Breast epithelium (tissue), 4 donors: Measurements from ENCODE around the gene GPR62. TPM values are rescaled to one million over a fixed set of nuclear protein-coding genes. Genes with fewer than 3 reads are reported as not detected.
A peak's percentile ranks its signal among the peaks of the same experiment; 100 is the strongest.

ENCODE experiments used
- DNase-seq, 2 donors: peaks; one replicate each; pipeline ENCODE4 v3.0.0-alpha.2; 2019; ENCODE audit warnings: low spot score in 2 of 2
- H3K27ac ChIP-seq, 2 donors: fragments of 200-600 bp; sonication (generic) in 1 of 2; one replicate each; pipeline ENCODE4 v1.5.1; 2016 to 2019; ENCODE audit warnings: mild to moderate bottlenecking in 1 of 2
- H3K27me3 ChIP-seq, 2 donors: fragments of 200-600 bp; sonication (generic) in 1 of 2; one replicate each; pipeline versions ENCODE4 v1.5.1 to v1.6.0; 2017 to 2019; ENCODE audit warnings: control low read depth in 1 of 2, mild to moderate bottlenecking in 1 of 2
- H3K36me3 ChIP-seq: fragments of 200-600 bp; one replicate; pipeline ENCODE4 v1.5.1; 2019
- H3K4me1 ChIP-seq, 2 donors: fragments of 200-600 bp; sonication (generic); one replicate each; pipeline ENCODE4 v1.5.1; 2016 to 2019; ENCODE audit warnings: control low read depth in 1 of 2
- H3K4me3 ChIP-seq, 3 donors: fragments of 200-600 bp; sonication (generic); 1 replicate in 2 of 3; 2 replicates in 1 of 3; pipeline ENCODE4 v1.5.1; 2016 to 2019; ENCODE audit warnings: mild to moderate bottlenecking in 3 of 3, moderate library complexity in 2 of 3
- H3K9me3 ChIP-seq, 2 donors: fragments of 200-600 bp; sonication (generic) in 1 of 2; one replicate each; pipeline ENCODE4 v1.5.1; 2016 to 2019; ENCODE audit warnings: control low read depth in 1 of 2
- POLR2A ChIP-seq: fragments of 450-650 bp; IDR thresholded peaks from one replicate; pipeline ENCODE4 v1.6.1; 2016; ENCODE audit warnings: antibody characterized with exemption, mild to moderate bottlenecking, moderate library complexity
- POLR2AphosphoS5 ChIP-seq, 3 donors: sonication (generic); formaldehyde crosslinking; IDR thresholded peaks; one replicate each; pipeline ENCODE4 v1.6.1; 2017; ENCODE audit warnings: antibody characterized with exemption in 3 of 3
- intact Hi-C: fragments of 100-400 bp; cut with DNase I; formaldehyde crosslinking; loops from one replicate; pipeline ENCODE4 v1.15.1; 2023; ENCODE audit warnings: low total_unique reads
- total RNA-seq, 3 donors: library from RNA; depleted of rRNA; stranded (reverse); fragments of >200 nt; gene quantifications; one replicate each; pipeline ENCODE4 v1.1.0, GENCODE V29; 2016
- TF ChIP-seq, protein P1 (sequence below), 3 donors: fragments of 450-650 bp; IDR thresholded peaks; one replicate each; pipeline ENCODE4 v1.5.1; 2016 to 2017; ENCODE audit warnings: antibody characterized with exemption in 3 of 3, mild to moderate bottlenecking in 3 of 3, moderate library complexity in 3 of 3

The GPR62 gene
- total RNA-seq, 3 donors from 2014 or later, result 0.16 TPM; not detected in 2

GRCh38 chr3:51968883-51969678, 13.9 kb downstream of the GPR62 start:
- no peak overlapping the region for H3K4me3 ChIP-seq
- no peak for TF ChIP-seq POLR2A
- TF ChIP-seq, protein P1, sequence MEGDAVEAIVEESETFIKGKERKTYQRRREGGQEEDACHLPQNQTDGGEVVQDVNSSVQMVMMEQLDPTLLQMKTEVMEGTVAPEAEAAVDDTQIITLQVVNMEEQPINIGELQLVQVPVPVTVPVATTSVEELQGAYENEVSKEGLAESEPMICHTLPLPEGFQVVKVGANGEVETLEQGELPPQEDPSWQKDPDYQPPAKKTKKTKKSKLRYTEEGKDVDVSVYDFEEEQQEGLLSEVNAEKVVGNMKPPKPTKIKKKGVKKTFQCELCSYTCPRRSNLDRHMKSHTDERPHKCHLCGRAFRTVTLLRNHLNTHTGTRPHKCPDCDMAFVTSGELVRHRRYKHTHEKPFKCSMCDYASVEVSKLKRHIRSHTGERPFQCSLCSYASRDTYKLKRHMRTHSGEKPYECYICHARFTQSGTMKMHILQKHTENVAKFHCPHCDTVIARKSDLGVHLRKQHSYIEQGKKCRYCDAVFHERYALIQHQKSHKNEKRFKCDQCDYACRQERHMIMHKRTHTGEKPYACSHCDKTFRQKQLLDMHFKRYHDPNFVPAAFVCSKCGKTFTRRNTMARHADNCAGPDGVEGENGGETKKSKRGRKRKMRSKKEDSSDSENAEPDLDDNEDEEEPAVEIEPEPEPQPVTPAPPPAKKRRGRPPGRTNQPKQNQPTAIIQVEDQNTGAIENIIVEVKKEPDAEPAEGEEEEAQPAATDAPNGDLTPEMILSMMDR (IDR thresholded peaks at IDR 0.05), result no peak
- TF ChIP-seq POLR2AphosphoS5 (IDR thresholded peaks at IDR 0.05), result no peak
- peaks cover 16 to 20% of the 10 kb centered on the region in 2 donors for H3K4me1 ChIP-seq
- no peaks in the 10 kb centered on the region for H3K36me3 ChIP-seq
- no peak for DNase-seq
- H3K27ac ChIP-seq, result peak overlapping the region in 1 of 2 donors; percentile 19
- no peaks in the 10 kb centered on the region for H3K27me3 ChIP-seq
- intact Hi-C loops, result no loop called here
- H3K9me3 ChIP-seq, result no peaks in the 10 kb centered on the region

DNA sequence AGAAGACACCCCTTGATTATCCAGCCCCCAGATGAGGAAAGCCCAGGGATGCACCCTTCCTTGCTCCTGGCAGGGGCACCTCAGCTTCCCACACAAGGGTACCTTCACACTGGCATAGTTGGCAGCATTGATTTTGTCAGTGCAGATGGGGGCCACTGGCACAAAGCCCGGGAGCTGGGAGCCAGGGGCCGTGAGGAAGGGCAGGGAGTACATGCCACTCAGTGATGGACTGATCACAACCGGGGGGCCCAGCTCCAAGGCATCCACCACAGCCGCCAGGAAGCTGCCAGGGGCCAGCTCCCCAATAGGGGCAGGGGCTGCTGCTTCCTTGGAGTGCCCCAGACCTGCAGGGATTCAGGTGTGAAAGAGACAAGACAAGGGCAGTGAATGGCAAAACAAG, 14.7 kb downstream of the GPR62 start:
- Histone ChIP-seq H3K27me3 (no peaks in the 10 kb centered on the region), H3K27ac (no peak overlapping the region), H3K36me3 (no peaks in the 10 kb centered on the region), H3K9me3 (no peaks in the 10 kb centered on the region), H3K4me3 (no peak overlapping the region), H3K4me1 (peaks cover 22 to 27% of the 10 kb centered on the region in 2 donors)
- no peak for DNase-seq
- no peak for TF ChIP-seq POLR2A
- TF ChIP-seq, protein P1 (IDR thresholded peaks at IDR 0.05), result no peak
- TF ChIP-seq POLR2AphosphoS5 (IDR thresholded peaks at IDR 0.05), result no peak
- intact Hi-C loops, result no loop called here

DNA sequence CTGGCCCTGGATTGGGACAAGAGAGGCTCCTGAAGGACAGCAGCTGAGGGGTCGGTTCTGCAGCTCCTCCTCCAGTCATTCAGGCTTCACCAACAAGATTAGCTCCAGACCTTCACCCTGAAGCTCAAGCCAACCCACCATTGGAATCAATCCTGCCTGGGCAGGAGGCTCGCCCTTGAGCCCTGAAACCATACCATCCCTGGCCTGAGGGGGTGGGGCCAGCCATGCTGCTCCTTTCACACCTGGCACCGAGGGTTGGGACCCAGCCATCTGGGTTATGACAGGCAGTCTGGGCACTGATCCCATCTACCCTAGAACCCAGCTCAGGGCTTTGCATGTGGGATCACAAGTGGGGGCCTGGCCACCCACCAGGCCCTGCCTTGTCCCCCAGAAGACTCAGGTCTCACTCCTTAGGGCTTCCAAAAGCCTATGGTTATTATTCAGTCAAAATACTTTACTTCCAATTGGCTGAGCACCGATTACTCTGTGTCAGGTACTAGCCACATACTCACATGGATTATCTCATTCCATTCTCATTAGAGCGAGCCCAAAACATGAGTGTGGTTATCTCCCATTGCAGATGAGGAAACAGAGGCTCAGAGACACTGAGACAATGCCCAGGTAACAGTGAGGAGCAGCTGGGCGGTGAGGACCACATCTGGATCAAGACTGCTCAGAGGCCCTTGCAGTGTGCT, 15.6 kb downstream of the GPR62 start:
- Histone ChIP-seq H3K27ac (peak overlapping the region; percentile 29 to 61), H3K27me3 (no peaks in the 10 kb centered on the region), H3K4me3 (no peak overlapping the region), H3K36me3 (no peaks in the 10 kb centered on the region), H3K4me1 (peaks cover 22 to 26% of the 10 kb centered on the region in 2 donors), H3K9me3 (no peaks in the 10 kb centered on the region)
- no peak for DNase-seq
- TF ChIP-seq, protein P1 (IDR thresholded peaks at IDR 0.05), result no peak
- TF ChIP-seq POLR2A, result no peak
- TF ChIP-seq POLR2AphosphoS5 (IDR thresholded peaks at IDR 0.05), result no peak
- intact Hi-C loops, result no loop called here

DNA sequence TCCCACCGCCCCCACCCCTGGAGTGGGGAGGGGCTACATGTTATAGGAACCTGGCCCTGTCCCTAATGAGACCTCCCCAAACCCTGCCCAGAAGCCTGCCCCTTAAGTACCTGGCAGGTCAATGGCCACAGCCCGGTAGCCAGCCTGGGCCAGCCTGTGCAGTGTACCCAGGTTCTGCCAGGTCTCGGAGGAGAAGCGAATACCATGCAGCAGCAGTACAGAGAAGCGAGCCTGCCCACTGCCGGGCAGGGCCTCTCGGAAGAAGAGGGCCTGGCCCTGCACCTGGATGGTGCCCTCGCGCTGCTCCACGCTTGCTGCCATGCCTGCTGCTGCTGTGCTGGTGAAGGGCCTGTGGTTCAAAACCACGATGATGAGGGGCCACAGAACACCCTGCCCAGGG, 16.2 kb downstream of the GPR62 start:
- intact Hi-C loops, result no loop called here
- Histone ChIP-seq H3K27me3 (no peaks in the 10 kb centered on the region), H3K4me3 (no peak overlapping the region), H3K36me3 (no peaks in the 10 kb centered on the region), H3K27ac (peak overlapping the region; percentile 29 to 61), H3K9me3 (no peaks in the 10 kb centered on the region), H3K4me1 (peaks cover 16 to 20% of the 10 kb centered on the region in 2 donors)
- no peak for DNase-seq
- TF ChIP-seq, protein P1 (IDR thresholded peaks at IDR 0.05), result no peak
- TF ChIP-seq POLR2A, result no peak
- TF ChIP-seq POLR2AphosphoS5 (IDR thresholded peaks at IDR 0.05), result no peak
